AG20443 (cell line): ENCODE results near the gene SSTR4.
"Not testable (repeated sequence)": the region's sequence is repeated elsewhere in the genome, so short reads cannot be mapped to it uniquely, and the experiment has no call there.

ENCODE experiments used
- DNase-seq: peaks from one replicate; pipeline ENCODE4 v3.0.0; 2012; ENCODE audit warnings: low spot score, mixed read lengths

The SSTR4 gene

GRCh38 chr20:23034721-23035671 lies at the start of gene SSTR4:
Gene SSTR4, plus strand, starts transcription at chr20:23035312. Its CDS starts 172 bp downstream, at chr20:23035484.
- DNase-seq: no peak

GRCh38 chr20:22986601-22987000 lies 48.5 kb upstream of the SSTR4 start:
- no peak for DNase-seq

DNA sequence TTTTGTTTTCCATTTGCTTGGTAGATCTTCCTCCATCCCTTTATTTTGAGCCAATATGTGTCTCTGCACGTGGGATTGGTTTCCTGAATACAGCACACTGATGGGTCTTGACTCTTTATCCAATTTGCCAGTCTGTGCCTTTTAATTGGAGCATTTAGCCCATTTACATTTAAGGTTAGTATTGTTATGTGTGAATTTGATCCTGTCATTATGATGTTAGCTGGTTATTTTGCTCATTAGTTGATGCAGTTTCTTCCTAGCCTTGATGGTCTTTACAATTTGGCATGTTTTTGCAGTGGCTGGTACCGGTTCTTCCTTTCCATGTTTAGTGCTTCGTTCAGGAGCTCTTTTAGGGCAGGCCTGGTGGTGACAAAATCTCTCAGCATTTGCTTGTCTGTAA lies 43.7 kb upstream of the SSTR4 start:
- not testable (repeated sequence) for DNase-seq

GRCh38 chr20:22993823-22994222 lies 41.3 kb upstream of the SSTR4 start:
- DNase-seq: no peak

DNA sequence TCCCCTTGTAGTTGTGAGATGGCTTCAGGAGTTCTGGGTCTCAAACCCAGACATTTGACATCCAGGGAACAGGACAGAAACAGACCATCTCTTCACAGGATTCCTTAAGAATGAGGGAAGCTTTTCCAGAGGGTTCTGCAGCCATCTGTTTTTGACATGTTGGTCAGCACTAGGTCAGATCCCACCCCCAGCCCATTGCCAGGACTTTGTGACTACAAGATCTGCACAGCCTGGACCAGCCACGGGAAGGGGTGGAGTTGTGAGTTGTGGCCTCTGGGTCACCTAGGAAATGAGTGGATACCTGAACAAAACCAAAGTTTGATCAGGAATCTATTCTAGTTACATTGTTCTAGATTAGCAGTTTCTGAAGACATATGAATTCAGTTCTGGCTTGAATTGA lies 39.2 kb upstream of the SSTR4 start:
- DNase-seq: no peak

GRCh38 chr20:22998476-22998875 lies 36.6 kb upstream of the SSTR4 start:
- no peak for DNase-seq

DNA sequence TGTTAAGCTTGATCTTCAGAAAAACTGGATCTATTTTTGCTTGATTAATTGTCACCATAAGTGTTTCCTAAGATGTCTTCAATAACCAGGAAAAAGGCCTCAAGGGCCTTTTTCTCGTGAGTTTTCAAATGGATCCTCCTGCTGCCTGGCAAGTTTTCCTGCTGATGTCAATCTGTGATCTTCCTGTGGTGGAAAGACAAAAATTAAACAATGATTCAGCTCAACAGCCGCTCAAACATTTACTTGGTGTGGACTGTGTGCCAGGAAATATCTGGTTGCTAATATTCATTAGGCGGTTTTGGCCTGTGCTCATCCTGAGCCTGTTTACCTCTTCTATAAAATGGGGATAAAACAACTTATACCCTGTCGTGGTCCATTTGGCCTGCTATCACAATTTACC lies 35.4 kb upstream of the SSTR4 start:
- no peak for DNase-seq

- DNase-seq: no peak
Observed at GRCh38 chr20:23000232-23000947, 34.7 kb upstream of the SSTR4 start.

GRCh38 chr20:23002276-23002675 lies 32.8 kb upstream of the SSTR4 start:
- no peak for DNase-seq

DNA sequence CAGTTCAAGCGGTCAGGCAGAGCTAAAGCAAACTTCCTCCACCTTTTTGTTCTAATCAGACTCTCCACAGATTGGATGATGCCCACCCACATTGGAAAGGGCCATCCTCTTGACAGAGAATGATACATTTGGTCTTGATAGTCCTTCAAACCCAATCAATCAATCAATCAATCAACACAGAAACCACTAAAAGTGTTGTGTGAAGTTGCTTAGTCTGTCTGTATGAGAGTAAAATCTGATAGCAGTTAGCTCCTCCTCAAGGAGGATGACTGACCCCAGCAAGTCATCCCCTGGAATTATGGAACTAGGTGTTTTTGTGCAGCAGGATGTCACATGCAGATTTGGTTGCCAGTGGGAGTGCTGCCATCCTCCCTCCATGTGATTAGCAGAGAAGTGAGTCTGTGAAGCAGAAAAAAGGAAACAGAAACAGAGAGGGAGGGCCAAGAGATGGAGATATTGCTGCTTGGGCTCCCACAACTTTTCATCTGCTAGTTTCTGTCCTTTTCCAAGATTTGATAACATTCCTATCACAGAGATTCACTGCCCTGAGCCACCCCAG lies 32.0 kb upstream of the SSTR4 start:
- DNase-seq: no peak

GRCh38 chr20:23003881-23004460 lies 31.1 kb upstream of the SSTR4 start:
- no peak for DNase-seq

- no peak for DNase-seq
Observed at GRCh38 chr20:23005776-23006175, 29.3 kb upstream of the SSTR4 start.

DNA sequence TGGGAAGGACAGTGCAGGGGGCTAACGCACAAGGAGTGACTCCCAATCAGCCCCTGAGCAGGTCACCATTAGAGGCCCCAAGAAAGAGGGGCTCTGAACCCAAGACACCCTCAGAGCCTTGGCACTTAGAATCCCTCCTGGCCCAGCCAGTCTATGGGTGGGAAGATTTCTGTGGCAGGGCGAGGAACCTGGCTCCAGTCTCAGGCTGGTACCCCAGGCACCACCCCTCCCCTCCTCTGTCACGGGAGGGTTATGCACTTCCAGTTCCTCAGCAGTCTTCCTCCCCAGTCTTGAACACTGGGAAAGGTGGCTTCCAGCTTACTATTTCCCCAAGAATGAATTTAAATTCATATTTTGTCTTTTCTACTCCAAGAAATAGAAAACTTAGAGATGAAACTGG lies 27.6 kb upstream of the SSTR4 start:
- no peak for DNase-seq

DNA sequence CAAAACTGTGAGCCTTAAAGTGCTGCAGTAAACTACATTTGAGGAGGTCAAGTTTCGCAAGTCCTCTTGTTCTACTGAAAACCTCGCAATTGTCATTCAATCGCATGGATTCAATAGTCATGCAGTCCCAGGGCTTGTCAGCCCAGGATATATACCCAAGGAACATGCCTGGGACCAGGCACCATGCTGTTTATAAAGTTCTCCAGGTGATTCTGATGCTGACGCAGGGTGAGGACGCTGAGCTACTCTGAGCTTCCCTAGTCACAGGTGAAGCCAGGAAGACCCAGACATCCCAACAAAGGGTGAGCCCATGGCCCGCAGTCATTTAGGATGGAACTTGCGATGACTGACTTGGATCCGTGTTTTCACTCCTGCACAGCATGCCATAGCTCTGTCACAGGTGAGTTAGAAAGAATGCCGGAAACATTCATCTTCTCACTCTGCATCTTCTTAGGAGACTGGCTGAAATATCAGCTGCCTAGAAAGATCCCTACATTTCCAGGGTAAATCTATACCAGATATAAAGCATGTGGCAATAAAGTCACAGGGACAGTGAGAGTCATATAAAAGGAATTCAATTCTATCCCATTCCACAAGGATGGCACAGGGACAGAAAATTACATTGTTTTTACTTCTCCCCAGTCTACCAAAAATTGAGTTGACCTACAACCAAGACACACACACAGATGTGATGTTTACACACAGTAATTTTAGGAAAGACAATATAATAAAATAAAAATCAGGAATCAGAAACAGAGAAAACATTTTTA lies 27.0 kb upstream of the SSTR4 start:
- DNase-seq: no peak

GRCh38 chr20:23008667-23009066 lies 26.4 kb upstream of the SSTR4 start:
- no peak for DNase-seq

DNA sequence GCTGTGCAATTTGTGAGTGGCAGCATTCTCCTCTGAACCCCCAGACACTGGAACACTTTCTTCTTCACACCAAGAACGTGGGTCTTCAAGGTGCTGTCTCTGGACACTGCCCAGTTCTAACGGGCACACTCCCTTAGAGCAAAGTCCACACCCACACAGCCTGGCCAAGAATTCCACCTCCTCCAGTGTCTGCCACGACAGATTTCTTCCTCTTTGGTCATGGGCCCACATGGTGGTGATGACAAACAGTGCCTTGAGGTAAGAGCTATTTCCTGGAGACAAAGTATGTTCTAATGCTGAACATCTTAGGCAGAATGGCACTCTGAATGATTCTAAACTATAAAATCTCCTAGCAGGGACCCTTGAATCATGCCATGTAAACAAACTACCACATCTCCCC lies 25.5 kb upstream of the SSTR4 start:
- DNase-seq: no peak

GRCh38 chr20:23010096-23010495 lies 25.0 kb upstream of the SSTR4 start:
- DNase-seq: no peak

GRCh38 chr20:23011008-23011721 lies 23.9 kb upstream of the SSTR4 start:
- no peak for DNase-seq

DNA sequence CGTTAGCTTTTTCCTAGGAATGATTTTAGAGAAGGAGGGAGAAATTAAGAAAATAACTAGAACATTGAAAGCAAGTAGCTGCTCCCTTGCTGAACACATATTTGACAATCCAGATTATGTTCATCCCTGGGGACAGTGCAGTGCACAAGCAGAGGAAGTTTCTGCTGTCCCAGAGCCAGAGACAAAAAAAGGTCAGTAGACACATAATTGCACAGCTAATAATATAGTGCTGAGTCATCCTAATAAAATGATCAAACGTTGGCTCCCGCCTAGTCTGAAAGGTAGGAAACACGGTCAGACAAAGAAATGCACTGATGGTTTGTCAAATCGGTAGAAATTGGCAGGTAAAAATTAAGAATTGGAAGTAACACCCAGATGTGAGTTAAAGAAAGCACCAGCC lies 21.7 kb upstream of the SSTR4 start:
- DNase-seq: no peak

- DNase-seq: no peak
Observed at GRCh38 chr20:23017516-23017915, 17.6 kb upstream of the SSTR4 start.

DNA sequence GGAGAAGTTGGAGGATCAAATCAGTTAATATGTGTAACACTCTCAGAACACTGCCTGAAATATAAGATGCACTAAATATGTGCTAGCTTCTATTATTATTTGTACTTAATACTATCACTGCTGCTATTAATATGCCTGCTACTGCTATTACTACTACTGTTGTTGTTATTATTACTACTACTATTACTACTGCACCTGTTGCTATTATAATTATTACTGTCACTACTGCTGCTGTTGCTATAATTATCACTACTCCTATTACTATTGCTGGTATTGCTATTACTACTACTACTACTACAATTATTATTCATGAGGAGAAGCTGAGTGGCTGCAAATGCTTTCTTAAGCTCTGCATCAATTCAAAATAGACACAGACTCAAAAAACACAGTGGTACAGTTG lies 16.7 kb upstream of the SSTR4 start:
- no peak for DNase-seq
